SKM-1 treated with dmso at 0.1 percent for 144 hours (cell line): Measurements from ENCODE around the gene KIF2A.

Source experiments
- DNase-seq: peaks from one replicate; lab custom pipeline; 2025; ENCODE audit not compliant: unreplicated experiment; lab: John Stamatoyannopoulos, UW

KIF2A gene

GRCh38 chr5:62305715-62306322, at the start of gene KIF2A:
Gene KIF2A, plus strand, starts transcription at chr5:62306206. Its CDS starts 267 bp downstream, at chr5:62306473.
- peak; percentile 89 for DNase-seq

- DNase-seq, result no peak
Observed at GRCh38 chr5:62257020-62257367, 49.0 kb upstream of the KIF2A start.

DNA sequence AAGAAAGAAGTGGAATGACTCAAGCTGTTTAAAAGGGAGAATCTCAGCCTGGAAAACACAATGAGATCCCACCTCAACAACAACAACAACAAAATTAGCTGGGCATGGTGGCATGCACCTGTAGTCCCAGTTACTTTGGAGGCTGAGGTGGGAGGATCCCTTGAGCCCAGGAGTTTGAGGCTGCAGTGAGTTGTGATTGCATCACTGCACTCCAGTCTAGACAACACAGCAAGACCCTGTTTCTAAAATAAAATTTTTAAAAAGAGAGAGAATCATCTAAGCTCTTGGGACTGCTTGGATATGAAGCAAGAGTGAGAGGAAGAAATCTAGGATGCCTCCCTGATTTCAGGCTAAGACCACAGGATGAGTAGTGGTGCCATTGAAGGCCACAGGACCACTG, 47.4 kb upstream of the KIF2A start:
- no peak for DNase-seq

GRCh38 chr5:62259699-62260250, 46.2 kb upstream of the KIF2A start:
- no peak for DNase-seq

DNA sequence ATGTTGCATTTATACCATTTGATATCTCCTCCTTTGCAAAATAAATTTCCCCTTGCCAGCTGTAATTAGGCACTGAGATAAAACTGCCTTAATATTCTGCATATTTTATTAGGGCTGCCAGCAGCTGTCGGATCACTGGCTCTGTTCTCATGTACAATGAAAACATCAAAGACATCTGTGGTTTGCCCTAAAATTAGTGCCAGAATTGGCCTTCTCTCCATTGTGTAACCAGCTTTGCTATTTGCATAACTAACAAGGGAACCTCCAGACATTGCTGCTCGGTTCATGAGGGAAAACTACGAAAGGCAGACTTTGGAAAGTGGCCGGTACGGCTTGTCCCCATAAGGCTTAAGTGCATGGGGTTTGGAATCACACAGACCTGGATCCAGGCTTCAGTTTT, 45.5 kb upstream of the KIF2A start:
- DNase-seq, result peak; percentile 54

DNA sequence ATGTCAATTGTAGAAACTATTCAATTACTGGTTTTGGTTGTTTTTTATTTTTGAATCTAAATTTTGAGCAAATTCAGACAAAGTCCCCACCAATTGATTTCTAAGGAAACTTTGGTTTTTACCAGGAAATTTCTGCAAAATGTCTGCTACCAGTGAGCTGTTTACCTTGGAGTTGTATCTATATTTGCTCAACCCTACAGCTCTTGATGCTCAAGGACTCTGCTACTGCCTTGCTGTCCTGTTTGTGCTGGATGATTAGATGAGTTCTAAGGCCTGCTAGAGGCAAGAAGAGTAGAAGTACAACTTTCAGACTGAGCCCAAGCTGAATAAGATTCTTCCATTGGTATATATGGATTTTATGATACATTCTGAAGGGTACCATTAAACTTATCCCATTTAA, 42.6 kb upstream of the KIF2A start:
- no peak for DNase-seq

DNA sequence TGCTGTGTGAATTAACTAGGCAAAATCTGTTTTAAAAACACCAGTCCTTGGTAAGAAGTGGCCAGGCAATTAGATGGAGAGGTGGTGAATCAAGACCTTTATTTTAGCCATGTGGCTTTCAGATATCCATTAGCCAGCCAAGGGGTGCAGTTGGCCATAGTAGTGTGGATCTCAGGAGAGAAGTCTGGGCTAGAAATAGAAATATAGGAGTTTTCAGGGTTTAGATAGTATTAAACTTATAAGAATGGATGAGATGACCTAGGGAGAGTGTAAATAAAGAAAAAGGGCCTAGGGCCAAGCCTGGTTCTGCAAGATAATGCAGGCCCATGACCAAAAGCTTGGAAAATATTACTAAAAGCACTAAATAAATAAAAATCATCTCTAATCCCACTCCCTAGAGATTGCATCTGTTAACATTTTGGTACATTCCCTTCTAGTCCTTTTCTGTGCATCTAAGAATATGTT, 40.3 kb upstream of the KIF2A start:
- no peak for DNase-seq

DNA sequence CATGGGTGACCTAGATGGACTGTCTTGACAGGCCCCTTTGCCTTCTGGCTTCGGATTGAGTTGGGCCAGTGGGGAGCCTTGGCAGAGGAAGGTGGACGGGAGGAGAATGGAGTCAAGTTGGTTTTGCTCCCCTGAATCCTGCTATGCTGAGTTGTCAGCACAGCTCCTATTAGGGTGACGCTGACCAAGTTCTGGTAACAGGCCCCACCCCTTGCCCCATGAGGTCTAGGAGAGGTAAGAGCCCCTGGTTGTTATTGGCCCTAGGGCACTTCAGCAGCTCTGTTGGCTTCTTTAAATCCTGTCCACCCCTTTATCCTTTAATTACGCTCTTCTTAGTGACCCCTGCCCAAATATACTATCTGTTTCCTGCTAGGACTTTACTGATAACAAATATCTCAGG, 39.4 kb upstream of the KIF2A start:
- DNase-seq, result no peak

DNA sequence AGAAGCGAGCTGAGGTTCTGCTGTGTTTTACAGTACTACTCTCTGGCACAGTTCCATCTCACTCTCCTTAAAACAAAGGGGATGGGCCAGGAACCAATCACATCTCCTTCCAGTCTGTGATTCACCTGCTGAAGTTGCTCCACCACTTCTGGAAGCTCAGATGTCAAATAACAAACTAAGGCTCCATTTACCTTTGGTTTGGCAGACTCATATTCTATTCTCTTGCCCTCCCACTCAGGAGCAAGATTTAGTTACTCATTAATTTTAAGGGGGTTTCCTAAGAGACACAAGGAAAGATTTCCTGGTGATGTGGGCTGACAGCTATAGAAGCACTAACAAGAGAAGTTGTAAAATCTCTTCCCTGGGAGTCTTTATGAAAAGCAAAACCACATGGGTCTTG, 37.8 kb upstream of the KIF2A start:
- no peak for DNase-seq

DNA sequence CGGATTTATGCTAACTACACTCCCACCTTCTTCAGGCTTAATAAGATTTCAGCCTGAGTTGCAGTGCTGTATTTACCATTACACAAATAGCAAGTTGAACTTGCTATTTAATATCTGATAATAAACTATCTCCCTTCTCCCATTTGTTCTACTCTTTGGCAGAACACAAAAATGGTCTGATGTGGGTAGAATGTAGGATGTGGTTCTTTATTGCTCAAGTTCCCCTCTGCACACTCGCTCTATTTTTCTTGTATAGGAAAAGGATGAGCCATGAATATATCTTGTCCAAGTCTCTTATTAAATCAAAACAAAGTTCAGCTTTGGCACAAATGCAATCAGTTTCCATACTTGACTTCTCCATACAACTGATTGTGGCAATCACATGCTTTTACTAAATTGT, 37.2 kb upstream of the KIF2A start:
- no peak for DNase-seq

- no peak for DNase-seq
Observed at GRCh38 chr5:62271370-62271769, 34.6 kb upstream of the KIF2A start.

DNA sequence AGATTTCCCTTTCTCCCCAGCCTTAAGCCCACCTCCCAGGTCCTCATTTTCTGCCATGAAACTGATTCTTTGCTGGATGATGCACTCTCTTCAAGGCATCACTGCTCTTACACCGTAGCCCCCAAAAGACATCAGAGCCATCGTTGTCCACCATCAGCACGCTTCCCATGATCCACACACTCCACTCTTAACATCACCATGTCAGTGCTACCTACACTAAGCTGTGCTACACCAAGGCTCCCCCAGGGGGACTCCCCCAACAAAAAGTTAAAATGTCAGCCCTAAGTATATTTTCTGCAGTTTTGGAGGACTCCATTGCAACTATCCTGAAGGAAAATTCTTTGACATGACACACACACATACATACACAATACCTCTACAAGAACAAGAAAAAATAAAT, 34.1 kb upstream of the KIF2A start:
- no peak for DNase-seq

GRCh38 chr5:62273687-62274086, 32.3 kb upstream of the KIF2A start:
- DNase-seq, result no peak

- no peak for DNase-seq
Observed at GRCh38 chr5:62275581-62275980, 30.4 kb upstream of the KIF2A start.

DNA sequence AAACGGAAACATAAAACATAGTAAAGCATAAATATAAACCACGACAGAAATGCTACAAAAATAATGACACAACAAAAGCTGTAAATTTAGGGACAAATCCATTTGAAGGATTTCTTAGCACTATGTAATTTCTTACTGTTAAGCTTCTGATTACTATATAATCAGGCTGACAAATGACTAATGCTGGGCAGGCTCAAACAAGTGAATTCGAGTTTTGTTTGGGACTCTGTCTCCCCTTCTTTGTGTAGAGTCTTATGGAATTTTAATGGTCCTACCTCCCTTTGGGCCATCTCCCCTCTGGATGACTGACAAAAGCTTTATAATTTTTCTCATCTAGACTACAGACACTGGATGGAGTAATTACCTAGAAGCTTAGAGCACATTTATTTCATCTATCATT, 24.6 kb upstream of the KIF2A start:
- no peak for DNase-seq

DNA sequence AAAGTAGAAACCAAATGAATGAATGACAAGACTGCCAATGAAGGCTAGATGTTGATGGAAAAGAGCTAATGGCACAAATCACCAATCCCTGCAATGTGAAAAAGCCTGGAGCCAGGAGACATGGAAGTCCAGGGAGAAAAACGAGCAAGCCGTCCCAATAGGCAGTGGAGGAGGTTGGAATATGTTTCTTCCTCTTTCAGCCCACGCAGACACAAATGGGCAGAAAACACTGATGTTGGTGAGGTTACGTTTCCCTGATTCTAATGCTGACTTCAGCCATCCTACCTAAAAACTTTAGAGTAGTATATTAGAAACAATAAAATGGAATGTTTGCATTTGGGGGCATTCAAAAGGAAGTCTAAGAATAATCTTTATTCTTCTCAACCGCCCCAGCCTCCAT, 23.9 kb upstream of the KIF2A start:
- DNase-seq, result no peak

DNA sequence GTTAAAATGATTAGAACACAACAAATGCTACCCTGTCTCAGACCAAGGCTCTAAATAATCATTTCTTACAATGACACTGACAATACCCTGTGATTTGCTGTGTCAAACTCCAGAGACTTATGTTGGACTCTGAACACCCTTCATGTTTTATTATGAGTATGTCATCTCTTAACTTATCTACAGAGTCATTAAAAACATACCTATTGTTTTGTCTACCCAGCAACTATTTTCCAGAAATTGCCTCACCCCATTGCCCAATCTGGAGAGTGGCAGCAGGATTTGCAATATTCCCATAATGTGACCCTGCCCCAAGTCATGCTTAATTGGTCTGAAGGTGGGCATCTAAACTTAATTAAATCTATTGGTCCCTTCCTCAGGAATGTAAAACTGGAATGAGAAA, 23.0 kb upstream of the KIF2A start:
- DNase-seq, result no peak

DNA sequence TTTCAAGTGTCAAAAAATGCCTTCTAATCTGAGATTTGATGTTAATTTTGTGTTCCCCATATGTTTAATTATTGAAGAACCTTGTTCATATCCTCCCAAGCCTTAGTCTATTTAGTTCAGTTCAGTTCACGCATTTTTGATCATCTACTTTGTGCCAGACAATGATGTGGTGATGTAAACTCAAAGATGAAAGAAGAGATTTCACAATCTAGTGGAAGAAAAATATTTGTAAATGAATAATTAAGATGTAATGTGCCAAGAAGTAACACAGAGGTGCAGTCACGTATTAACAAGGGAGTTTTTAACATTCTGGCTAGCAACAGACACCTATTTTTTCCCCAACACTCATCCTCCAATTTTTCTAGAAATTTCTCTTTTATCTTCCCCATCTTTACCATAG, 22.1 kb upstream of the KIF2A start:
- no peak for DNase-seq

DNA sequence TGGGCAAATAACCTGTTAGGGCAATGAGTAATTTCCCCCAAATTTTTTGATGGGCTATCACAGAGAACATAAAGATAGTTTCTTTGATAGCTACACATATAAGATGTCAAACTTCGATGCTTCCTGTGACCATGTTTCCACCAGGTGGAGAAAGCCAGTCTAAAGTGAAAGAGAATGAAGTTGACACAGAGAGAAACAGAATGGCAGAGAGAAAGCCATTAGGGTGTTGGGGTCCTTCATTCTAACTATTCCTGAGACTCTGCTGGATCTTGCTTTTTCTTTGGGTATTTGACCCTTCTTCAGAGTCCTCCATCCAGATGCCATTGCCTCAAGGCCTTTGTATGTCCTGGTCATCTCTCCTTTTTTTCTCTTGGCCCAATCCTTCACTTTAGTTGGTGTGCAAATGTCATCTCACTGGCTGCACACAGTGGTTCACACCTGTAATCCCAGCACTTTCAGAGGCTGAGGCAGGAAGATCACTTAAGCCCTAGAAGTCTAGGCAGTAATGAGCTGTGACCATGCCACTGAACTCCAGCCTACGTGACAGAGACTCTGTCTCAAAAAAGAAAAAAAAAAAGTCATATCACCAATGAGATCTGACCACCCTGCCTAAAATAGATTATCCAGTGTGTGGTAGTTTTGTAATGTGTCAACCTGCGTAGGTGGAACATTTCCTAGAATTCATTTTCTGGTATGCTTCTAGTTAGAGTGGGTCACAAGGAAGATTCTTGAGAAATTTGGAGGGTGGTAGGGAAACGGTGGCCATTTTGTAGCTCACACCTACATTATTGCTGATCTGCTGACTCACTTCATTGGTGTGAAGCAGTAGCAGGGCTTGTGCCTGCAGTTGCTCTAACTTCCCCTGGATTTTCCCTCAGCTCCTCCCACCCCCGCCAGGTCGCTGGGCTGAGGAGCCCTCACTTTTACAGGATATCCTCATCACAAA, 20.8 kb upstream of the KIF2A start:
- no peak for DNase-seq

DNA sequence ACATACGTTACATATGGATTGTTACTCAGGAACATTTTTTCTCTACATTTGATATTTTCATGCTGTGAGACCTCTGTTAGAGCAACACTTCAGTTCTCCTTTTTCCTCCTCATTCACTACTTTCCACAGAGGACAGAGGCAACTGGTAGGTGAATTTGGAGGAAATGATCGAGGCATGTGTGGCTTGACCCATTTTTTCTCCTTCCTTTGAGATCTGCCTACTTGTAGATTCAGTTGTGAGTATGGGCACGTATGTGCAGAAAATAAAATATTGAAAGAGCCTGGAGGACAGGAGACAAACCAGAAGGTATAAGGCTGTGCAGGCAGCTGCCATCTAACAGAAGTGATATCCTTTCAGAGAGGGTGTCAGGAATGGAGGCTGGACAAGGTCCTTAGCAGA, 19.2 kb upstream of the KIF2A start:
- DNase-seq, result no peak

DNA sequence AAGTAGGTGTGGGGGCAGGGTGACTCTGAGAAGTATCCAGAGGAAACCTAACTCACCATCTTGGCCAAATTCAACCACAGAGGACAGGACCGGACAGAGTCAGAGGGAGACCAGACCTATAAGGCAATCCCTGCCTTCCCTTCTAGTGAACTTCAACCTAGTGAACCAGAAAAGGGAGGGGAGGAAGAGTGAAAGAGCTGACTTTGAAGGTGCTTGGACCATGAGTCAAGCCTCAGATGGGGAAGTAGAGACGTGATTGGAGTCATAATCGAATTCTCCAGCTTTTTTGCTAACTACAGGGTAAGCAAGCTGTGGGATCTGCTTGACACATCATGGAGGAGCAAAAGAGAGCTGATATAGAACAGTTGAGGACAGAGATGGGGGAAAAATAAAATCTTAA, 18.8 kb upstream of the KIF2A start:
- peak; percentile 14 for DNase-seq

GRCh38 chr5:62288118-62288517, 17.9 kb upstream of the KIF2A start:
- DNase-seq, result no peak
